ENCODE measurements around the gene KCTD6. TPM values are rescaled to one million over a fixed set of nuclear protein-coding genes. Genes with fewer than 3 reads are reported as not detected.
A peak's percentile ranks its signal among the peaks of the same experiment; 100 is the strongest.

The KCTD6 gene
- total RNA-seq: 8.0 and 10.6 TPM in 2 replicates

GRCh38 chr3:58491506-58492402, at the start of gene KCTD6:
KCTD6 (plus strand) TSS chr3:58492096; CDS start chr3:58498756, 6,660 bp downstream.
- Histone ChIP-seq H3K4me1 (ENCODE audit: insufficient read depth, low read length) (peaks cover 44% of the 10 kb centered on the region), H3K79me2 (ENCODE audit: insufficient read depth, low read length) (peaks cover 42% of the 10 kb centered on the region), H4K20me1 (ENCODE audit: insufficient read depth, low read length) (peaks cover 15% of the 10 kb centered on the region), H3K27ac (ENCODE audit: low read depth, low read length) (peak within 1 kb of the TSS; percentile 3), H3K4me3 (ENCODE audit: insufficient read depth, low read length) (peak within 1 kb of the TSS; percentile 87), H2AFZ (ENCODE audit: low read length) (peak within 1 kb of the TSS; percentile 89), H3K9me3 (ENCODE audit: low read depth, low read length) (no peaks in the 10 kb centered on the region), H3K4me2 (ENCODE audit: insufficient read depth, low read length) (peak within 1 kb of the TSS; percentile 99), H3K27me3 (ENCODE audit: insufficient read depth, low read length) (no peaks in the 10 kb centered on the region), H3K36me3 (ENCODE audit: insufficient read depth, low read length) (no peaks in the 10 kb centered on the region)
- peak; percentile 49 for TF ChIP-seq CTCF (IDR thresholded peaks at IDR 0.05; ENCODE audit: extremely low read depth, low read depth, low read length)
- peak; percentile 99 for DNase-seq (ENCODE audit: insufficient read length, low spot score, missing footprints)

- H3K79me2 ChIP-seq (ENCODE audit: insufficient read depth, low read length): no peaks in the 10 kb centered on the region
- TF ChIP-seq CTCF (IDR thresholded peaks at IDR 0.05; ENCODE audit: extremely low read depth, low read depth, low read length): no peak
- H3K4me3 ChIP-seq (ENCODE audit: insufficient read depth, low read length): no peak overlapping the region
- H3K27ac ChIP-seq (ENCODE audit: low read depth, low read length): no peak overlapping the region
- H3K4me1 ChIP-seq (ENCODE audit: insufficient read depth, low read length): no peaks in the 10 kb centered on the region
- no peaks in the 10 kb centered on the region for H3K36me3 ChIP-seq (ENCODE audit: insufficient read depth, low read length)
- no peaks in the 10 kb centered on the region for H4K20me1 ChIP-seq (ENCODE audit: insufficient read depth, low read length)
- H3K9me3 ChIP-seq (ENCODE audit: low read depth, low read length): peaks cover 3% of the 10 kb centered on the region
- H3K4me2 ChIP-seq (ENCODE audit: insufficient read depth, low read length): no peak overlapping the region
- no peak for DNase-seq (ENCODE audit: insufficient read length, low spot score, missing footprints)
- no peaks in the 10 kb centered on the region for H3K27me3 ChIP-seq (ENCODE audit: insufficient read depth, low read length)
- no peak overlapping the region for H2AFZ ChIP-seq (ENCODE audit: low read length)
These were observed 39.7 kb upstream of the KCTD6 start for GRCh38 chr3:58452176-58452575.

- Histone ChIP-seq H2AFZ (ENCODE audit: low read length) (no peak overlapping the region), H3K27ac (ENCODE audit: low read depth, low read length) (no peak overlapping the region), H3K4me2 (ENCODE audit: insufficient read depth, low read length) (no peak overlapping the region), H3K4me1 (ENCODE audit: insufficient read depth, low read length) (peaks cover 10% of the 10 kb centered on the region), H3K79me2 (ENCODE audit: insufficient read depth, low read length) (no peaks in the 10 kb centered on the region), H3K36me3 (ENCODE audit: insufficient read depth, low read length) (no peaks in the 10 kb centered on the region), H3K4me3 (ENCODE audit: insufficient read depth, low read length) (no peak overlapping the region), H3K27me3 (ENCODE audit: insufficient read depth, low read length) (no peaks in the 10 kb centered on the region), H4K20me1 (ENCODE audit: insufficient read depth, low read length) (no peaks in the 10 kb centered on the region), H3K9me3 (ENCODE audit: low read depth, low read length) (no peaks in the 10 kb centered on the region)
- DNase-seq (ENCODE audit: insufficient read length, low spot score, missing footprints): no peak
- no peak for TF ChIP-seq CTCF (IDR thresholded peaks at IDR 0.05; ENCODE audit: extremely low read depth, low read depth, low read length)
These were observed 32.7 kb upstream of the KCTD6 start for GRCh38 chr3:58459160-58459559.

DNA sequence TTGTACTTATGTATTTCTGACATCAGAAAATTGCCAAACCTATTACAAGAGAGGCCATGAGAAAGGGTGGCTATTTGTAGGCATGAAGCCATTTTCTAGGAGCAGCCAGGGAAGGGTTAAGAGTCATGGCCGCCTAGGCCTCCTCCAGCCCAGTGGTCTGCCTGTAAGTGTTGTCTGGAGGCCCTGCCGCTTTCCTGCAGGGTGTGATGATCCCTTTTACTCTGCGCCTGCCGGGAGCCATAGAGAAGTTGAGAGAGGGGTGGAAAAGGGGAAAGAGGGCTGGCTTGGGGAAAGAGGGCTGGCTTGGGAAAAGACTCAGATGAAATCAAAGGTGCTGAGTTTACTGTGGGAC, 29.1 kb upstream of the KCTD6 start:
- Histone ChIP-seq H2AFZ (ENCODE audit: low read length) (no peak overlapping the region), H3K4me2 (ENCODE audit: insufficient read depth, low read length) (peak overlapping the region; percentile 80)
- TF ChIP-seq CTCF (IDR thresholded peaks at IDR 0.05; ENCODE audit: extremely low read depth, low read depth, low read length): no peak

More for the DNA sequence above, 29.1 kb upstream of the KCTD6 start:
- H3K4me3 ChIP-seq (ENCODE audit: insufficient read depth, low read length): no peak overlapping the region
- no peak overlapping the region for H3K27ac ChIP-seq (ENCODE audit: low read depth, low read length)
- no peaks in the 10 kb centered on the region for H4K20me1 ChIP-seq (ENCODE audit: insufficient read depth, low read length)
- no peaks in the 10 kb centered on the region for H3K9me3 ChIP-seq (ENCODE audit: low read depth, low read length)
- H3K79me2 ChIP-seq (ENCODE audit: insufficient read depth, low read length): no peaks in the 10 kb centered on the region
- no peaks in the 10 kb centered on the region for H3K36me3 ChIP-seq (ENCODE audit: insufficient read depth, low read length)
- H3K4me1 ChIP-seq (ENCODE audit: insufficient read depth, low read length): peaks cover 11% of the 10 kb centered on the region
- peak; percentile 64 for DNase-seq (ENCODE audit: insufficient read length, low spot score, missing footprints)
- H3K27me3 ChIP-seq (ENCODE audit: insufficient read depth, low read length): no peaks in the 10 kb centered on the region

All from osteoblast (primary cell).